NT2/D1 (cell line): ENCODE results near the gene GNB3.

Source experiments
- SUZ12 ChIP-seq: IDR thresholded peaks from 2 replicates; pipeline ENCODE4 v1.6.1; 2011; ENCODE audit not compliant: insufficient read length, insufficient read depth; ENCODE audit errors: extremely low read depth
- YY1 ChIP-seq: IDR thresholded peaks from 2 replicates; pipeline ENCODE4 v1.6.1; 2011; ENCODE audit not compliant: insufficient read length, insufficient read depth
- ZNF274 ChIP-seq: IDR thresholded peaks from 2 replicates; pipeline ENCODE4 v1.6.1; 2011; ENCODE audit warnings: mild to moderate bottlenecking, low read depth, low read length

- TF ChIP-seq YY1, result no peak
- TF ChIP-seq ZNF274, result no peak
- TF ChIP-seq SUZ12, result no peak
Measured at GRCh38 chr12:6894321-6894720, 53.6 kb downstream of the GNB3 start.
